ENCODE results near the gene NEDD8. TPM values are rescaled to one million over a fixed set of nuclear protein-coding genes. Genes with fewer than 3 reads are reported as not detected.
A peak's percentile ranks its signal among the peaks of the same experiment; 100 is the strongest.

The NEDD8 gene
- total and polyA plus RNA-seq, 2 of the 4 experiments (the other 2 are of a cell fraction): 167 to 375 TPM

GRCh38 chr14:24196071-24197055 lies 35.8 kb downstream of the NEDD8 start:
- peaks cover 8% of the 10 kb centered on the region for H3K4me1 ChIP-seq (ENCODE audit: control insufficient read depth, insufficient read depth, low read length)
- peaks cover 17% of the 10 kb centered on the region for H3K36me3 ChIP-seq (ENCODE audit: control insufficient read depth, insufficient read depth, low read length)
- H2AFZ ChIP-seq (replicated peaks; ENCODE audit: low read length, poor library complexity): peak overlapping the region; percentile 95
- peak overlapping the region; percentile 96 for H2AK9ac ChIP-seq (replicated peaks; ENCODE audit: low read depth, low read length, poor library complexity)
- H3K79me1 ChIP-seq (ENCODE audit: low read depth in 1 of 2, low read length in 2 of 2): peaks cover 38 to 62% of the 10 kb centered on the region in 2 experiments
- intact Hi-C loops (cut with micrococcal nuclease) (no loop called here), in situ Hi-C loops (cut with MboI; ENCODE audit: low sequenced_read_pairs) (no loop called here), dilution Hi-C loops (cut with HindIII; ENCODE audit: low sequenced_read_pairs, unreplicated experiment) (no loop called here)
- DNase-seq: peak; percentile 22
- H3K4me3 ChIP-seq (ENCODE audit: insufficient read depth, low read depth, low read length): peak overlapping the region; percentile 89
- no peak overlapping the region for H2BK15ac ChIP-seq (ENCODE audit: low read depth, low read length)
- TSS peak; percentile 44 for BruUV-seq (replicated peaks)
- H2AK5ac ChIP-seq (ENCODE audit: low read depth, low read length): peak overlapping the region; percentile 89
- 0 out of 2 replicates have a peak overlapping the region, but pooled peaks have one; percentile 64 for H2BK120ac ChIP-seq (ENCODE audit: low read depth, low read length)
- peak; percentile 37 for ATAC-seq (ENCODE audit: low read depth)
- peak overlapping the region; percentile 96 for H2BK5ac ChIP-seq (ENCODE audit: low read depth, low read length, poor library complexity, severe bottlenecking)
- peak overlapping the region; percentile 93 for H3K9ac ChIP-seq (ENCODE audit: low read depth, low read length)
- POLR2A ChIA-PET (ENCODE audit: unreplicated experiment): interaction anchor here (1.0 to 1.1 kb wide), 2 partner anchors 10 to 46 kb away, joined by 3 read pairs; partner anchors contain the start of gene TINF2
- peak overlapping the region; percentile 93 to 94 for H4K8ac ChIP-seq (ENCODE audit: low read depth in 2 of 2, low read length in 2 of 2)
- TF ChIP-seq CTCF (conservative IDR thresholded peaks at IDR 0.05; ENCODE audit: low read depth, low read length): no peak
- no peak for TF ChIP-seq RFX5 (IDR thresholded peaks at IDR 0.05; ENCODE audit: low read depth, low read length)
- TF ChIP-seq USF2 (IDR thresholded peaks at IDR 0.05; ENCODE audit: low read depth, low read length): no peak
- WGBS, 2 experiments (ENCODE audit: extremely low coverage in 2 of 2, insufficient read length in 1 of 2): 70% methylated on average over 2 of the region's 33 CpGs; no CpG with 5 or more reads in 1 of the 2 experiments
- H4K20me1 ChIP-seq (ENCODE audit: insufficient read depth, low read length): no peaks in the 10 kb centered on the region
- H3K23ac ChIP-seq (ENCODE audit: low read depth, low read length): peak overlapping the region; percentile 93
- H3K4me2 ChIP-seq (ENCODE audit: low read depth, low read length): peak overlapping the region; percentile 65
- H3K4ac ChIP-seq (ENCODE audit: low read depth, low read length): peak overlapping the region; percentile 97
- H3K56ac ChIP-seq (ENCODE audit: extremely low read depth, insufficient read depth, low read length): peak overlapping the region; percentile 85
- H4K5ac ChIP-seq (ENCODE audit: low read depth, low read length): peak overlapping the region; percentile 83
- peak overlapping the region; percentile 99 for H3K27ac ChIP-seq (ENCODE audit: insufficient read depth, low read length)
- CTCF ChIA-PET: interaction anchor here (1.1 kb wide), 1 partner anchor 112 kb away, joined by 3 read pairs; the partner anchor contains the start of gene CIDEB
- peak overlapping the region; percentile 46; the same call in 1 of the 2 replicates for H4K91ac ChIP-seq (ENCODE audit: insufficient read depth, low read depth, low read length)
- H3K27me3 ChIP-seq (ENCODE audit: control insufficient read depth, insufficient read depth, low read length): no peaks in the 10 kb centered on the region
- no peak overlapping the region; the same call in 1 of the 2 replicates for H3K18ac ChIP-seq (ENCODE audit: low read depth, low read length)
- H3K9me3 ChIP-seq (ENCODE audit: control insufficient read depth, insufficient read depth, low read length): no peaks in the 10 kb centered on the region
- H3K14ac ChIP-seq (replicated peaks; ENCODE audit: low read depth, low read length): peak overlapping the region; percentile 95
- H3K9me1 ChIP-seq (ENCODE audit: insufficient read depth, low read length): peaks cover 11% of the 10 kb centered on the region; the same call in 1 of the 2 replicates
- H2BK20ac ChIP-seq (ENCODE audit: low read depth, low read length): no peak overlapping the region

All from IMR-90 (cell line).